GM10248 (cell line): Measurements from ENCODE around the gene GNAT2.

Experiments
- CTCF ChIA-PET: fragments of 300-600 bp; sonication (Branson Sonifier 250); formaldehyde crosslinking; extraction: SDS; loops from one replicate; lab custom pipeline; 2021; ENCODE audit warnings: antibody characterized with exemption; lab: Yijun Ruan, JAX
- POLR2A ChIA-PET: fragments of 350-650 bp; sonication (Branson Sonifier 250); formaldehyde crosslinking; extraction: SDS; loops from one replicate; lab custom pipeline; 2020; ENCODE audit warnings: antibody characterized with exemption; lab: Yijun Ruan, JAX
- DNase-seq: peaks from one replicate; pipeline ENCODE4 v3.0.0; 2012; ENCODE audit errors: extremely low spot score
- CTCF ChIP-seq: IDR thresholded peaks from 2 replicates; pipeline ENCODE4 v1.5.1; 2012; ENCODE audit warnings: mild to moderate bottlenecking, low read depth; ENCODE audit errors: extremely low read depth, missing control alignments, control extremely low read depth

GNAT2 gene

DNA sequence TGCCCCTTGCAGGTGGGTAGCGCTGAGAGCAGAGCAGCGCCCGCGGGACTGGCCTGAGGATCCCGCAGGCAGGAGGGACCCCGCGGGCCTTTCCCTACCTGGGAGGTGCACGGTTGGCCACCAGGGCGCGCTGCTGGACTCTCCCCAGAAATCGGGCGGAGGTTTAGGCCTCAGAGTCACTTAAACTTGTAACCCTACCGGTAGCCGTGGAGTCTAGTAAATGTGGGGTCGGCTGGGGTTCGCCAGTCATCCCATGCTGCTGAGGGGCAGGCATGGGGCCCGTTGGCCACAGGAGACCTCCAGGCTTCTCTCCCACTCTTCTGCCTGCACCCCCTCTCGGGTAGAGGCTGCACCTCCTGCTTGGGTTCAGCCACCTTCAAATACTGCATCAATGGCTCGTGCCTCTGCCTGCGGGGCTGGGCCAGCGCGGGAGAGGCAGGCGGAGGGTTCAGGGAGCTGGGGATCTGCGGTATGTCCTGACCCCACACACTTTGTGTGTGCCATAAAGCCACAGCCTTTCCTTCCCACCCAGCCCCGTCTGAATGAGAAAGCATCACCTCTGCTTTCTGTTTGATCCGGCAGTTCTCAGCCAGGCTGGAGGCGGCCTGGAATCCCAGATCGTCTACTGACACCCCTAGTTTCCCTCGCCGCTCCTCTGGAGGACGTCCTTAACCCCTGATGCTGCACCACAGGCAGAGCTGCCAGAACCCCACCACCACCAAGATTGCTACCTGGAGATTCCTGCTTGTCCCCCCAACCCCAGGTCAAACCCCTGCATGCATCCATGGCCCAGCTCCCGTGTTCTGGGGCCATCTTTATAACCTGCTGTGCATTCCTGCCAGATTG lies 24.2 kb upstream of the GNAT2 start:
- ChIA-PET CTCF (interaction anchor here (0.7 to 16.8 kb wide), 13 partner anchors 8 to 341 kb away, joined by 3 to 370 read pairs (median 4); partner anchors contain the start of genes AHCYL1, AMPD2, GNAT2 and GSTM4), POLR2A (no interaction called here)
- peak; percentile 88 for DNase-seq
- peak; percentile 92 for TF ChIP-seq CTCF

GRCh38 chr1:109642626-109643025 lies 23.2 kb upstream of the GNAT2 start:
- no peak for DNase-seq
- CTCF ChIA-PET = interaction anchor here (0.6 to 16.8 kb wide), 13 partner anchors 9 to 342 kb away, joined by 3 to 370 read pairs (median 4); partner anchors contain the start of genes AHCYL1, AMPD2, EPS8L3 and GNAT2
- POLR2A ChIA-PET = no interaction called here
- no peak for TF ChIP-seq CTCF

- no peak for TF ChIP-seq CTCF
- DNase-seq = no peak
- ChIA-PET CTCF (interaction anchor here (0.9 to 16.8 kb wide), 21 partner anchors 9 to 369 kb away, joined by 3 to 370 read pairs (median 14); partner anchors contain the start of genes AHCYL1, AMPD2, CYB561D1 and GNAI3), POLR2A (no interaction called here)
Observed at GRCh38 chr1:109641861-109642260, 22.4 kb upstream of the GNAT2 start.

DNA sequence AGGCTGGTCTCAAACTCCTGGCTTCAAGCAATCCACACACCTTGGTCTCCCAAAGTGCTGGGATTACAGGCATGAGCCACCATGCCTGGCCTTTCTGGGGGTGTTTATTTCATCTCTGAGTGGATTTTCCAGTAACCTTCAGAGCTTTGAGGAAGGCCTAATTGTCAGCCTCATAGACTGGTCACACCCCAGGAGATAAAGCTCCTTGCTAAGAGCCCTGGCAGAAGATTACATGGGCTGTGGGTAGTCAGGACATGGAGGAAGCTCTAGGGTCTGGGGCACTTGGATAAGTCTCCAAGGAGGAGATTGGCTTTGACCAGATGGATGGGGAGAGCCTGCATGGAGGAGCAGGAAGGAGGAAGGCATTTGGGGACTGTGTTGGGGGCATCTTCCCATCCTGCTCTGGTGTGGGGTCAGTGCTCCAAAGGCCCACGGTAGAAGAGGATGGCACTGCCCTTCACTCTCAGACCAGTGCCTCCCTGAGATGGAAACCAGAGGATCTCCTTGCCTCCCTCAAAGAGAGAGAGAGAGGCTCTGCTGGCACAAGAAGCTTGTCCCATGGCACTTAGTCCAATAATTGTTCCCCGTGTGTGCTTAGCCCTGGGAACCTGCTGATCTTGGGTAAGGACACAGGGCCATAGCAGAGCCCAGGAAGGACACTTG lies 21.8 kb upstream of the GNAT2 start:
- POLR2A ChIA-PET = interaction anchor here (1.8 kb wide), 1 partner anchor 343 kb away, joined by 5 read pairs; the partner anchor contains the start of gene AHCYL1
- no peak for TF ChIP-seq CTCF
- CTCF ChIA-PET = interaction anchor here (0.8 to 16.8 kb wide), 51 partner anchors 9 to 476 kb away, joined by 3 to 370 read pairs (median 8); partner anchors contain the start of genes AHCYL1, AMPD2, ATXN7L2 and CYB561D1
- no peak for DNase-seq

GRCh38 chr1:109640285-109640865 lies 21.0 kb upstream of the GNAT2 start:
- TF ChIP-seq CTCF = peak; percentile 96
- DNase-seq = peak; percentile 77
- CTCF ChIA-PET = interaction anchor here (0.5 to 16.8 kb wide), 97 partner anchors 10 to 477 kb away, joined by 3 to 370 read pairs (median 4); partner anchors contain the start of genes AHCYL1, AMPD2, ATXN7L2 and GNAI3

More at GRCh38 chr1:109640285-109640865, 21.0 kb upstream of the GNAT2 start:
- POLR2A ChIA-PET = interaction anchor here (1.1 to 1.8 kb wide), 3 partner anchors 15 to 344 kb away, joined by 4 to 5 read pairs (median 5); partner anchors contain the start of genes AHCYL1 and GNAI3
